ENCODE measurements around the gene TNKS2.
A peak's percentile ranks its signal among the peaks of the same experiment; 100 is the strongest.
"Not testable (repeated sequence)": the region's sequence is repeated elsewhere in the genome, so short reads cannot be mapped to it uniquely, and the experiment has no call there.

Gene TNKS2

GRCh38 chr10:91796331-91797047, 1.7 kb upstream of the TNKS2 start:
- DNase-seq (ENCODE audit: low read depth), result peak; percentile 41

- DNase-seq (ENCODE audit: low read depth), result no peak
Observed at GRCh38 chr10:91797048-91797690, 1.1 kb upstream of the TNKS2 start.

- peak; percentile 38 for DNase-seq (ENCODE audit: low read depth)
Observed at GRCh38 chr10:91798649-91799611, 704 bp downstream of the TNKS2 start.

- DNase-seq (ENCODE audit: low read depth), result no peak
Observed at GRCh38 chr10:91799612-91799975, 1.4 kb downstream of the TNKS2 start.

- DNase-seq (ENCODE audit: low read depth), result no peak
Observed at GRCh38 chr10:91800182-91800581, 2.0 kb downstream of the TNKS2 start.

GRCh38 chr10:91800756-91801155, 2.5 kb downstream of the TNKS2 start:
- no peak for DNase-seq (ENCODE audit: low read depth)

- no peak for DNase-seq (ENCODE audit: low read depth)
Observed at GRCh38 chr10:91803386-91804125, 5.3 kb downstream of the TNKS2 start.

GRCh38 chr10:91804126-91804510, 5.9 kb downstream of the TNKS2 start:
- DNase-seq (ENCODE audit: low read depth), result no peak

- no peak for DNase-seq (ENCODE audit: low read depth)
Observed at GRCh38 chr10:91805110-91805838, 7.0 kb downstream of the TNKS2 start.

- not testable (repeated sequence) for DNase-seq (ENCODE audit: low read depth)
Observed at GRCh38 chr10:91807264-91807663, 9.0 kb downstream of the TNKS2 start.

- no peak for DNase-seq (ENCODE audit: low read depth)
Observed at GRCh38 chr10:91813251-91813650, 15.0 kb downstream of the TNKS2 start.

- no peak for DNase-seq (ENCODE audit: low read depth)
Observed at GRCh38 chr10:91816981-91817380, 18.8 kb downstream of the TNKS2 start.

GRCh38 chr10:91820144-91820543, 21.9 kb downstream of the TNKS2 start:
- no peak for DNase-seq (ENCODE audit: low read depth)

- no peak for DNase-seq (ENCODE audit: low read depth)
Observed at GRCh38 chr10:91824076-91824475, 25.9 kb downstream of the TNKS2 start.

- no peak for DNase-seq (ENCODE audit: low read depth)
Observed at GRCh38 chr10:91829268-91829667, 31.0 kb downstream of the TNKS2 start.

- no peak for DNase-seq (ENCODE audit: low read depth)
Observed at GRCh38 chr10:91838199-91838598, 40.0 kb downstream of the TNKS2 start.

GRCh38 chr10:91843083-91843482, 44.9 kb downstream of the TNKS2 start:
- no peak for DNase-seq (ENCODE audit: low read depth)

GRCh38 chr10:91856637-91857036, 58.4 kb downstream of the TNKS2 start:
- DNase-seq (ENCODE audit: low read depth), result no peak

- DNase-seq (ENCODE audit: low read depth), result no peak
Observed at GRCh38 chr10:91860885-91861284, 62.7 kb downstream of the TNKS2 start.

- no peak for DNase-seq (ENCODE audit: low read depth)
Observed at GRCh38 chr10:91864099-91864498, 65.9 kb downstream of the TNKS2 start.

- no peak for DNase-seq (ENCODE audit: low read depth)
Observed at GRCh38 chr10:91864744-91865143, 66.5 kb downstream of the TNKS2 start.
